Upper lobe of right lung (tissue), 1 donor: Measurements from ENCODE around the gene FMC1. TPM values are rescaled to one million over a fixed set of nuclear protein-coding genes. Genes with fewer than 3 reads are reported as not detected.
"Not testable (repeated sequence)": the region's sequence is repeated elsewhere in the genome, so short reads cannot be mapped to it uniquely, and the experiment has no call there.

ENCODE experiments used
- ATAC-seq: fragments of 200-7000 bp; cut with Tn5 transposase; one replicate; pipeline ENCODE4 v1.9.1; 2020; ENCODE audit warnings: mild to moderate bottlenecking, moderate library complexity
- DNase-seq: peaks from one replicate; pipeline ENCODE4 v3.0.0-alpha.2; 2020
- H3K27ac ChIP-seq: fragments of 200-600 bp; one replicate; pipeline ENCODE4 v1.8.0; 2022
- H3K27me3 ChIP-seq: fragments of 200-600 bp; one replicate; pipeline ENCODE4 v1.8.0; 2022; ENCODE audit warnings: mild to moderate bottlenecking
- H3K36me3 ChIP-seq: fragments of 200-600 bp; one replicate; pipeline ENCODE4 v1.8.0; 2022
- H3K4me1 ChIP-seq: fragments of 200-600 bp; one replicate; pipeline ENCODE4 v1.8.0; 2022
- H3K4me3 ChIP-seq: fragments of 200-600 bp; one replicate; pipeline ENCODE4 v1.8.0; 2022; ENCODE audit warnings: mild to moderate bottlenecking
- H3K9me3 ChIP-seq: fragments of 200-600 bp; one replicate; pipeline ENCODE4 v1.8.0; 2022
- CTCF ChIP-seq: fragments of 200-600 bp; IDR thresholded peaks from one replicate; pipeline ENCODE4 v1.8.0; 2022; ENCODE audit warnings: antibody characterized with exemption
- intact Hi-C: fragments of 100-400 bp; cut with DNase I; formaldehyde crosslinking; loops from one replicate; pipeline ENCODE4 v1.11.0; 2022
- total RNA-seq: library from RNA; stranded (reverse); fragmentation: NEBNext Ultra II Directional; extraction: Animal tissue kit (Norgen Biotek cat#: 25700); gene quantifications from one replicate; pipeline ENCODE4 v1.2.1, GENCODE V29; 2021
- donor health status: DM: no; HTN: yes; CAD: no; lungs with severe emphysema.

The FMC1 gene
- total RNA-seq, 1 donor from 2014 or later: 11.4 TPM

GRCh38 chr7:139341776-139342226 is 664 bp downstream of the FMC1 start:
- Histone ChIP-seq H3K27me3 (no peaks in the 10 kb centered on the region), H3K36me3 (peaks cover 16% of the 10 kb centered on the region), H3K9me3 (no peaks in the 10 kb centered on the region), H3K4me3 (peak overlapping the region; percentile 90), H3K27ac (peak overlapping the region; percentile 100), H3K4me1 (peaks cover 6% of the 10 kb centered on the region)
- DNase-seq (no peak), ATAC-seq (no peak)
- intact Hi-C loops: no loop called here
- no peak for TF ChIP-seq CTCF

GRCh38 chr7:139345042-139345441 is 3.9 kb downstream of the FMC1 start:
- no peaks in the 10 kb centered on the region for H3K9me3 ChIP-seq
- H3K4me3 ChIP-seq: no peak overlapping the region
- H3K36me3 ChIP-seq: peaks cover 20% of the 10 kb centered on the region
- H3K4me1 ChIP-seq: peaks cover 6% of the 10 kb centered on the region
- intact Hi-C loops: no loop called here
- DNase-seq: no peak
- H3K27me3 ChIP-seq: no peaks in the 10 kb centered on the region
- no peak for ATAC-seq
- no peak for TF ChIP-seq CTCF
- H3K27ac ChIP-seq: no peak overlapping the region

- no peak for ATAC-seq
- peaks cover 11% of the 10 kb centered on the region for H3K36me3 ChIP-seq
- no peak overlapping the region for H3K4me3 ChIP-seq
- DNase-seq: no peak
- H3K9me3 ChIP-seq: no peaks in the 10 kb centered on the region
- H3K27me3 ChIP-seq: no peaks in the 10 kb centered on the region
- no peaks in the 10 kb centered on the region for H3K4me1 ChIP-seq
- intact Hi-C loops: no loop called here
- TF ChIP-seq CTCF: no peak
- H3K27ac ChIP-seq: no peak overlapping the region
These were observed 9.9 kb downstream of the FMC1 start for GRCh38 chr7:139351027-139351426.

- no peak for TF ChIP-seq CTCF
- Histone ChIP-seq H3K27ac (no peak overlapping the region), H3K36me3 (no peaks in the 10 kb centered on the region), H3K27me3 (no peaks in the 10 kb centered on the region), H3K4me1 (no peaks in the 10 kb centered on the region), H3K9me3 (no peaks in the 10 kb centered on the region), H3K4me3 (no peak overlapping the region)
- DNase-seq: no peak
- intact Hi-C loops: no loop called here
- ATAC-seq: no peak
These were observed 13.6 kb downstream of the FMC1 start for GRCh38 chr7:139354729-139355128.

- intact Hi-C loops: no loop called here
- DNase-seq (no peak), ATAC-seq (no peak)
- H3K4me3 ChIP-seq: no peak overlapping the region
- no peaks in the 10 kb centered on the region for H3K9me3 ChIP-seq
- no peak overlapping the region for H3K27ac ChIP-seq
- TF ChIP-seq CTCF: no peak
- no peaks in the 10 kb centered on the region for H3K27me3 ChIP-seq
- H3K4me1 ChIP-seq: no peaks in the 10 kb centered on the region
- no peaks in the 10 kb centered on the region for H3K36me3 ChIP-seq
These were observed 14.2 kb downstream of the FMC1 start for GRCh38 chr7:139355320-139355719.

GRCh38 chr7:139357729-139358506 is 16.8 kb downstream of the FMC1 start:
- Histone ChIP-seq H3K27ac (peak overlapping the region; percentile 99), H3K4me3 (peak overlapping the region; percentile 86), H3K4me1 (peaks cover 22% of the 10 kb centered on the region)
- intact Hi-C loops, H3K36me3 ChIP-seq, H3K27me3 ChIP-seq, DNase-seq, ATAC-seq, H3K9me3 ChIP-seq: not testable (repeated sequence)
